Astrocyte (in vitro differentiated cells and primary cell): ENCODE measurements around the gene DNAJC4.

Experiments
- EZH2 ChIP-seq: IDR thresholded peaks from 2 replicates; pipeline ENCODE4 v1.6.1; 2012; ENCODE audit warnings: mild to moderate bottlenecking, low read length, inconsistent platforms; ENCODE audit not compliant: insufficient read depth
- TF ChIP-seq, protein P1 (sequence below): IDR thresholded peaks from 2 replicates; pipeline ENCODE4 v1.5.1; 2011; ENCODE audit warnings: low read depth, mild to moderate bottlenecking, inconsistent platforms, low read length, moderate library complexity; ENCODE audit not compliant: insufficient read depth

DNA sequence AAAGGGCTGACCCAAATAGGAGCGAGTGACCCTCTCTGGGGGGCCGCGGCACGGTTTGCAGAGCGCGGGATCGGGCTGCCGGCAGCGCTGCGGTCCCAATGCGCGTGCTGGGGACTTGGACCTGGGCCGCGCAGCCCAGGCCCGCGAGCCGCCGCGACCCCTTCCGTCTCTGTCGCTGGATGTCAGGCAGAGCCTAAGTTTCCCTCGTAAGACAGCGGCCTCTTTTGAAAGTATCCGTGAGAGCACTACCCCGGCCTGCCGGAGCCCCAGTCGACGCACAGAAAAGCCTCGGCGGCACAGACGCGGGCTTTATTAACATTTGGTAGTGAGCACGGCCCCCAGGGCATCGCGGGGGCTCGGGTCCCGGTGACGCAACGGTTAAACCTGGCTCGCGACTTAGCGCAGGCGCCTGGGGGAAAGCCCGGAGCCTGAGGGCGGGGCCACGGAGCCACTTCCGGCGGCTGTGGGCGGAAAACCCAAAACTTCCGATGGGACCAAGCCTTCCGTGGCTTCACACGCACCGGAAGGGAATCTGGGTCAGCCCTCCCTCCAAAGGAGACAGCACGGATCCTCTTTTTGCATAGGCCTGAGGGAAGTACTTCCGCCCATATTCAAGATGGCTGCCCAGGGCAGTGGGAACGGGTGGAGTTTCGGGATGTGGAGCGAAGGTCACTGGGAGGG is 39.3 kb downstream of the DNAJC4 start:
- TF ChIP-seq, protein P1, sequence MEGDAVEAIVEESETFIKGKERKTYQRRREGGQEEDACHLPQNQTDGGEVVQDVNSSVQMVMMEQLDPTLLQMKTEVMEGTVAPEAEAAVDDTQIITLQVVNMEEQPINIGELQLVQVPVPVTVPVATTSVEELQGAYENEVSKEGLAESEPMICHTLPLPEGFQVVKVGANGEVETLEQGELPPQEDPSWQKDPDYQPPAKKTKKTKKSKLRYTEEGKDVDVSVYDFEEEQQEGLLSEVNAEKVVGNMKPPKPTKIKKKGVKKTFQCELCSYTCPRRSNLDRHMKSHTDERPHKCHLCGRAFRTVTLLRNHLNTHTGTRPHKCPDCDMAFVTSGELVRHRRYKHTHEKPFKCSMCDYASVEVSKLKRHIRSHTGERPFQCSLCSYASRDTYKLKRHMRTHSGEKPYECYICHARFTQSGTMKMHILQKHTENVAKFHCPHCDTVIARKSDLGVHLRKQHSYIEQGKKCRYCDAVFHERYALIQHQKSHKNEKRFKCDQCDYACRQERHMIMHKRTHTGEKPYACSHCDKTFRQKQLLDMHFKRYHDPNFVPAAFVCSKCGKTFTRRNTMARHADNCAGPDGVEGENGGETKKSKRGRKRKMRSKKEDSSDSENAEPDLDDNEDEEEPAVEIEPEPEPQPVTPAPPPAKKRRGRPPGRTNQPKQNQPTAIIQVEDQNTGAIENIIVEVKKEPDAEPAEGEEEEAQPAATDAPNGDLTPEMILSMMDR = no peak
- no peak for TF ChIP-seq EZH2
